Choroid plexus epithelial cell (primary cell): ENCODE measurements around the gene DIP2C.
"Not testable (repeated sequence)": the region's sequence is repeated elsewhere in the genome, so short reads cannot be mapped to it uniquely, and the experiment has no call there.

ENCODE experiments used
- DNase-seq: peaks from one replicate; pipeline ENCODE4 v3.0.0-alpha.2; 2010; ENCODE audit warnings: low read depth
- H3K4me3 ChIP-seq: 2 replicates; pipeline ENCODE4 v1.5.1; 2011; ENCODE audit warnings: low read depth, mild to moderate bottlenecking, control low read depth, low read length, moderate library complexity
- CTCF ChIP-seq: conservative IDR thresholded peaks from 2 replicates; pipeline ENCODE4 v1.5.1; 2011; ENCODE audit warnings: low read depth, mild to moderate bottlenecking, control low read depth, inconsistent platforms, low read length, moderate library complexity

DIP2C gene

GRCh38 chr10:308572-309085 is 380.8 kb downstream of the DIP2C start:
- no peak for TF ChIP-seq CTCF
- H3K4me3 ChIP-seq = no peak overlapping the region
- no peak for DNase-seq

- H3K4me3 ChIP-seq = no peak overlapping the region
- TF ChIP-seq CTCF = no peak
- no peak for DNase-seq
Measured at GRCh38 chr10:308101-308500, 381.4 kb downstream of the DIP2C start.

- DNase-seq = no peak
- H3K4me3 ChIP-seq = no peak overlapping the region
Measured at GRCh38 chr10:307659-308058, 381.8 kb downstream of the DIP2C start.

GRCh38 chr10:306675-307185 is 382.7 kb downstream of the DIP2C start:
- TF ChIP-seq CTCF = no peak
- no peak overlapping the region for H3K4me3 ChIP-seq
- no peak for DNase-seq

More at GRCh38 chr10:307659-308058, 381.8 kb downstream of the DIP2C start:
- no peak for TF ChIP-seq CTCF

- DNase-seq = no peak
- H3K4me3 ChIP-seq = no peak overlapping the region
Measured at GRCh38 chr10:306007-306674, 383.3 kb downstream of the DIP2C start.

GRCh38 chr10:305034-305433 is 384.4 kb downstream of the DIP2C start:
- TF ChIP-seq CTCF = no peak
- H3K4me3 ChIP-seq = no peak overlapping the region
- DNase-seq = no peak

More at GRCh38 chr10:306007-306674, 383.3 kb downstream of the DIP2C start:
- TF ChIP-seq CTCF = no peak

- no peak for TF ChIP-seq CTCF
- no peak for DNase-seq
- no peak overlapping the region for H3K4me3 ChIP-seq
Measured at GRCh38 chr10:301536-301935, 387.9 kb downstream of the DIP2C start.

- H3K4me3 ChIP-seq, DNase-seq: not testable (repeated sequence)
Measured at GRCh38 chr10:300580-300979, 388.9 kb downstream of the DIP2C start.
